Keratinocyte (primary cell): ENCODE measurements around the gene HTD2.

ENCODE experiments used
- CTCF ChIP-seq, 3 experiments: IDR thresholded peaks in 1 of 3; conservative IDR thresholded peaks in 1 of 3; optimal IDR thresholded peaks in 1 of 3; 2 replicates in 2 of 3; 3 replicates in 1 of 3; pipeline versions ENCODE3 to v1.5.1; 2011; ENCODE audit warnings: low read length in 3 of 3, mild to moderate bottlenecking in 3 of 3, moderate library complexity in 2 of 3, control low read depth in 1 of 3, inconsistent platforms in 1 of 3; ENCODE audit not compliant: insufficient read depth in 2 of 3; ENCODE audit errors: extremely low read depth in 1 of 3
- EZH2 ChIP-seq: IDR thresholded peaks from one replicate; pipeline ENCODE4 v1.6.1; 2012; ENCODE audit warnings: inconsistent platforms, mild to moderate bottlenecking, low read length, moderate library complexity

- TF ChIP-seq CTCF (optimal IDR thresholded peaks at IDR 0.05 in 1 of 3, IDR thresholded peaks at IDR 0.05 in 1 of 3, conservative IDR thresholded peaks at IDR 0.05 in 1 of 3; ENCODE audit: extremely low read depth in 1 of 3, insufficient read depth in 2 of 3, low read length in 3 of 3) (no peak), EZH2 (no peak)
These were observed 47.6 kb downstream of the HTD2 start for GRCh38 chr3:58353722-58354553.
